ENCODE measurements around the gene MYCBPAP. TPM values are rescaled to one million over a fixed set of nuclear protein-coding genes. Genes with fewer than 3 reads are reported as not detected.

Gene MYCBPAP
- polyA plus RNA-seq, 1 donor, result 0.52 TPM

DNA sequence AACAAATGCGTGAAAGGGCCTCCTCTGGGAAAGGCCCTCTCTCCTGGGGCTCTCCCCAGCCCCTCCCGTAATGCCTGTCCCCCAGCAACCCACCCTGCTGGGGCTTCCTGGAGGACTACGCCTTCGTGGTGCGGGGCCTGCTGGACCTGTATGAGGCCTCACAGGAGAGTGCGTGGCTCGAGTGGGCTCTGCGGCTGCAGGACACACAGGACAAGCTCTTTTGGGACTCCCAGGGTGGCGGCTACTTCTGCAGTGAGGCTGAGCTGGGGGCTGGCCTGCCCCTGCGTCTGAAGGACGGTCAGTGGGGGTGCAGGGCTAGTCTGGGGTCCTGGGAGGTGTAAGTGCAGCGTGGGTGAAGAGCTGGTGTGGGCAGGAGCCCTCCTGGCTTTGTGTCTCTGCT is 43.6 kb downstream of the MYCBPAP start:
- no peak for DNase-seq (ENCODE audit: low read depth)

DNA sequence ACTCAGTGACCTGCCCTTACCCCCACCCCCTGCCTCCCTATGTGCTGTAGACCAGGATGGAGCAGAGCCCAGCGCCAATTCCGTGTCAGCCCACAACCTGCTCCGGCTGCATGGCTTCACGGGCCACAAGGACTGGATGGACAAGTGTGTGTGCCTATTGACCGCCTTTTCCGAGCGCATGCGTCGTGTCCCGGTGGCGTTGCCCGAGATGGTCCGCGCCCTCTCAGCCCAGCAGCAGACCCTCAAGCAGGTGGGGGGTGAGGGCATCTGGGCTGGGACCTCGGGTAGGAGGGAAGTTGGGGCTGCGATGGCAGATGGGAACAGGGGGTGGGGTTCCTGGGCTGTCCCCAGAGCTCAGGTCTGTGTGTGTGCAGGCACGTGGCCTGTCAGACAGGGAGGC is 46.0 kb downstream of the MYCBPAP start:
- DNase-seq (ENCODE audit: low read depth), result no peak

GRCh38 chr17:50556803-50557202 is 48.6 kb downstream of the MYCBPAP start:
- DNase-seq (ENCODE audit: low read depth), result no peak

DNA sequence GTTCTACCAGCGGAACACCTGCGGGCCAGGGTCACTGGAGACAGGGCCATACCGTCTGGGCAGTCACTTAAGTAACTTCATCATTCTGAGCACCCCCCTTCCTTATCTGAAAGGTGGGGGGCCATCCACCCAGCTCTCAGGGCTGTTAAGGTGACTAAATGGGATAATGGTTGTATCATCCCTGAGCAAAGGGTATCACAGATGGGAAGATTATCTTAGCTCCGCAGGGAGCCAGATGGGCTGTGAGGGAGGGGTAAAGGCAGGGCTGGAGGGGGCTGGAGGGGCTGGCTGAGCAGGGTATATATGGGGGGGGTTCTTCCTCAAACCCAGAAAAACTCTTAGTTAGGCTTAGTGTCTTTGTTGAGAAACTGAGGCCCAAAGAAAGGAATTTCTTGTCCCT is 49.4 kb downstream of the MYCBPAP start:
- DNase-seq (ENCODE audit: low read depth), result no peak

DNA sequence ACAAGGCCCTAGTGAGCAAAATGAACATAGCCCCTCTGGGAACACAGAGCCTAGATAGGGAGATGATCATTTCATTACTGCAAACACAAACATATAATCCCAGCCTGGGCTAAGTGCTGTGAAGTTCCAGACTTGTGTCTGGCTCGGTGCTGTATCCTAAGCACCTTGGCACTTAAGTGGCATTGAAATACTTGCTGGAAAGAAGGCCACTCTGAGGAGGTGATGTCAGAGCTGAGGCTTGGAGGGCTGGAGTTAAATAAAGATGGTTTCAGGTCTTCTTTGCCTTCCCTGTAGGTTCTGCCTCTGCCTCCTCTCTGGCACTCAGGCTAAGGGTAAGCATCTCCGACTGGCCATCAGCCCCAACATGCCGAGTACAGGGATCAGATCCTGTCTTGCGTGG is 49.9 kb downstream of the MYCBPAP start:
- no peak for DNase-seq (ENCODE audit: low read depth)

- no peak for DNase-seq (ENCODE audit: low read depth)
These were observed 50.3 kb downstream of the MYCBPAP start for GRCh38 chr17:50558581-50558940.

- no peak for DNase-seq (ENCODE audit: low read depth)
These were observed 50.8 kb downstream of the MYCBPAP start for GRCh38 chr17:50558941-50559614.

DNA sequence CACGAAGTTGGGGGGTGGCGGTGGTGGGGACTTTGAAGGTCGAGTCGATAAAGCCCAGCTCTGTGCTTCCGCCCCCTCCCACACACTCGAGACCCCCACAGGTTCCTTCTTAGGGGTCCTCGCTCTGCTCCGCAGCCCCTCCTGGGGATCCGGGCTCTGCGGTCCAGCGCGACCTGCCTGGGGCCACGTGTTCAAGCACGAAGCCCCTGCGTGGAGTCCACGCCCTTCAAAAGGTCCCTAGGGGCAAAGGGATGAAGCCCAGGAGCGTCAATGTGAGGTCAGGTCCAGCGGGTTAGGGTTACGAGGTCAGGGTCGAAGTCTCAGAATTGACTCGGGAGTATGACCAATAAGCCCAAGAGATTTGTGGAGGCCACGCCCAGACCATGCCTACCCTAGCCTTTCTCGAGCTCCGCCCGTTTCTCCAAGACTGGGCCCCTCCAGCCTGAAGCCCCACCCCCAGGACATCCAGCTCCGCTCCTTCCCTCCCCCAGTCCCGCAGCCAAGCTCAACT is 51.5 kb downstream of the MYCBPAP start:
- no peak for DNase-seq (ENCODE audit: low read depth)

DNA sequence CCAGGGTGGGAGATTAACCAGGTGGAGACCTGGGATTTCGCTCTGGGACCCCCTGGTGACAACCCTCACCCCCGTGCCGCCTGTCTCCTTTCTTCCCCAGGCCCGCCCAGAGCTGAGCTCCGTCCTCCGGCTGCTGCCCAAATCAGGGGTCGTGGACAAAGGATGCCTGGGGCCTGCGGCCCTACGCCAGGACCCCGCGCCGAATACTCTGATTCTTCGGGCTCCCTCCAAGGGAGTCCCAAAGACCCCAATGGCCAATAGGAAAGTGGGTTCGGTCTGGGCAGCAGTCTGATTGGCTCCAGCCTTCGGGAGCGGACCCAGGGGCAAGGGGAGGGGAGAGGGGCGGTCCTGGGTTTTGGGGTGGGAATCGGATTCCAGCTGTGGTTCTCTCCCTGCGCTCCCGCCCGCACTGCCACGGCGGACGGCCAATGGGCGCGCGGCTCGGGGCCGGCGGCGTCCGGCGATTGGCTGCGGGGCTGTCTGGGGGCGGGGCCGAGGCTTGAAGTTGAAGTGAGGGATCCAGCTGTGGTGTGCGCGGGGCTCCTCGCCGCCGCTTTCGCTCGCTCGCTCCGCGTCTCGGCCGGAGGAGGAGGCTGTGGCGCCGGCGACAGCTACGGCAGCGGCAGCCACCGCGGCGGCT is 52.1 kb downstream of the MYCBPAP start, which contains the start of gene CACNA1G:
Gene CACNA1G (plus strand): TSS at position 531 of the 640 bp plus-strand sequence. CDS start 745 bp downstream, outside the sequence.
- no peak for DNase-seq (ENCODE audit: low read depth)

DNA sequence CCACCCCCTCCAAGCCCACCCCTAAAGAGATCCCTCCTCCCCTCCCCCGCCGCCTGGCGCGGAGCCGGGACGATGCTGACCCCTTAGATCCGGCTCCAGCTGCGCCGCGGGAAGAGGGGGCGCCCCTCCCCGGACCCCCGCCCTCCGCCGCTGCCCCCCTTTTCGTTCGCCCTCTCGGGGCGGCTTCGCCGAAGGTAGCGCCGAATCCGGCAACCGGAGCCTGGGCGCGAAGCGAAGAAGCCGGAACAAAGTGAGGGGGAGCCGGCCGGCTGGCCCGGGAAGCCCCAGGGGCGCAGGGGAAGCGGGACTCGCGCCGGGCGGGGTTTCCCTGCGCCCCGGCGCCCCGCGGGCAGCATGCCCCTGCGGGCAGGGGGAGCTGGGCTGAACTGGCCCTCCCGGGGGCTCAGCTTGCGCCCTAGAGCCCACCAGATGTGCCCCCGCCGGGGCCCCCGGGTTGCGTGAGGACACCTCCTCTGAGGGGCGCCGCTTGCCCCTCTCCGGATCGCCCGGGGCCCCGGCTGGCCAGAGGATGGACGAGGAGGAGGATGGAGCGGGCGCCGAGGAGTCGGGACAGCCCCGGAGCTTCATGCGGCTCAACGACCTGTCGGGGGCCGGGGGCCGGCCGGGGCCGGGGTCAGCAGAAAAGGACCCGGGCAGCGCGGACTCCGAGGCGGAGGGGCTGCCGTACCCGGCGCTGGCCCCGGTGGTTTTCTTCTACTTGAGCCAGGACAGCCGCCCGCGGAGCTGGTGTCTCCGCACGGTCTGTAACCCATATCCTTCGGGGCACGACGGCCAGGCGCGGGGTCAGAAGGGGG is 52.9 kb downstream of the MYCBPAP start:
- DNase-seq (ENCODE audit: low read depth), result no peak

GRCh38 chr17:50561746-50562141 is 53.5 kb downstream of the MYCBPAP start:
- no peak for DNase-seq (ENCODE audit: low read depth)

GRCh38 chr17:50562242-50563091 is 54.2 kb downstream of the MYCBPAP start:
- DNase-seq (ENCODE audit: low read depth), result no peak

GRCh38 chr17:50563092-50563511 is 54.9 kb downstream of the MYCBPAP start:
- DNase-seq (ENCODE audit: low read depth), result no peak

GRCh38 chr17:50564916-50565315 is 56.7 kb downstream of the MYCBPAP start:
- no peak for DNase-seq (ENCODE audit: low read depth)

- DNase-seq (ENCODE audit: low read depth), result no peak
These were observed 57.4 kb downstream of the MYCBPAP start for GRCh38 chr17:50565402-50566350.

GRCh38 chr17:50566886-50567285 is 58.6 kb downstream of the MYCBPAP start:
- no peak for DNase-seq (ENCODE audit: low read depth)

GRCh38 chr17:50568659-50569058 is 60.4 kb downstream of the MYCBPAP start:
- no peak for DNase-seq (ENCODE audit: low read depth)

DNA sequence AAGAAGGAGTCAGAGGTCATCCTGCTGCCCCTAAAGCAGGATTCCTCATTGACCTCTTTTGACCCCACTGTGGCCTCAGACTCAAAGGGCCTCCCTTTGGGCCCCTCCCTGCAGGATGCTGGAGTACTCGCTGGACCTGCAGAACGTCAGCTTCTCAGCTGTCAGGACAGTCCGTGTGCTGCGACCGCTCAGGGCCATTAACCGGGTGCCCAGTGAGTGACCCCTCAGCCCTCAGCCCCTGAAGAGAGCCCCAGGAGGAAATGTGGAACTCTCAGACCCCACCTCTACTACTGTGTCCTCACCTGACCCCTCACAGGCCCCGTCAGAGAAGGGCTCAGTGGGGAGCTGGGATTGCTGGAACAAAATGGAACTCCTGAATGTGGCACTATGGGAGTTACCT is 61.4 kb downstream of the MYCBPAP start:
- DNase-seq (ENCODE audit: low read depth), result no peak

DNA sequence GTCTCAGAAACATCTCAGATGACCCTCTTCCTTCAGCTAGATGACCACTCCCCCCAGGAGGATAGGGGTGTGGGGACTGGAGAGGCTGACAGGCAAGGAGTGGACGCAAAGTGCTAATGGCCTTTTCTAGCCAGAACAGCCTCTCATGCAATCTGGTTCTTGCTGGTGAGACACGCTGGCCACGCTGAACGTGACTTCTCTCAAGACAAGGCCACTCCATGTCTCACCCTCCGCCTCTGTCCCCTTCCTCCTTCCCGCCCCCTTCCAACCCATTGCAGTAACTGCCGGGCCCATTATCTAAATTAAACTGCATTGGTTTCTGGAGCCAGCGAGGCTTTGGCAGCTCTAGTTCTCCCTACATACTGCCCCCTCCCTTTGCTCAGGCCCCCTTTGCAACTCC is 61.8 kb downstream of the MYCBPAP start:
- DNase-seq (ENCODE audit: low read depth), result no peak

DNA sequence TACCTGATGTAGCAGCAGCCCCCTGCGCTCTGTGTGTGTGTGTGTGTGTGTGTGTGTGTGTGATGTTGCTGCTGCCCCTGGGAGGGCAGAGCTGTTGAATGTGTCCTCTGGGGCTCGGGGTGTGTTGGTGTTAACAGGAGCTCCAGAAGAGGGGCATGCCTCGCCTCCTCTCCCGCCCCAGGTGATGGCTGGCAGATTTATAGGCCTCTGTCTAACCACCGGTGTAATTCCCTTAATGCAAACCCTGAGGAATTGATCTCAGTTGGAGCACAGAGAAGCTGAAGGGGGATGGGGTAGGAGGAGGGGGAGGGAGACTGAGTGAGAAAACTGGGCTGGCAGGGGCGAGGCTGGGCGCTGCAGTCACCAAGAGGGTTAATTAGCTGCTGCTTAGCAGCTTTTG is 62.3 kb downstream of the MYCBPAP start:
- no peak for DNase-seq (ENCODE audit: low read depth)
